Vagina (tissue), 2 donors: Measurements from ENCODE around the gene SGTA.

Experiments
- POLR2AphosphoS5 ChIP-seq, 2 donors: sonication (generic); formaldehyde crosslinking; IDR thresholded peaks; one replicate each; pipeline ENCODE4 v1.9.0; 2017; ENCODE audit warnings: antibody characterized with exemption in 2 of 2, mild to moderate bottlenecking in 2 of 2, low read depth in 1 of 2; ENCODE audit not compliant: insufficient read depth in 1 of 2
- TF ChIP-seq, protein P1 (sequence below), 3 experiments: fragments of 450-650 bp in 2 of 3; fragments of 200-600 bp in 1 of 3; sonication (generic) in 1 of 3; IDR thresholded peaks; one replicate each; pipeline ENCODE4 v1.5.1; 2017 to 2019; ENCODE audit warnings: antibody characterized with exemption in 3 of 3, mild to moderate bottlenecking in 2 of 3, moderate library complexity in 2 of 3

DNA sequence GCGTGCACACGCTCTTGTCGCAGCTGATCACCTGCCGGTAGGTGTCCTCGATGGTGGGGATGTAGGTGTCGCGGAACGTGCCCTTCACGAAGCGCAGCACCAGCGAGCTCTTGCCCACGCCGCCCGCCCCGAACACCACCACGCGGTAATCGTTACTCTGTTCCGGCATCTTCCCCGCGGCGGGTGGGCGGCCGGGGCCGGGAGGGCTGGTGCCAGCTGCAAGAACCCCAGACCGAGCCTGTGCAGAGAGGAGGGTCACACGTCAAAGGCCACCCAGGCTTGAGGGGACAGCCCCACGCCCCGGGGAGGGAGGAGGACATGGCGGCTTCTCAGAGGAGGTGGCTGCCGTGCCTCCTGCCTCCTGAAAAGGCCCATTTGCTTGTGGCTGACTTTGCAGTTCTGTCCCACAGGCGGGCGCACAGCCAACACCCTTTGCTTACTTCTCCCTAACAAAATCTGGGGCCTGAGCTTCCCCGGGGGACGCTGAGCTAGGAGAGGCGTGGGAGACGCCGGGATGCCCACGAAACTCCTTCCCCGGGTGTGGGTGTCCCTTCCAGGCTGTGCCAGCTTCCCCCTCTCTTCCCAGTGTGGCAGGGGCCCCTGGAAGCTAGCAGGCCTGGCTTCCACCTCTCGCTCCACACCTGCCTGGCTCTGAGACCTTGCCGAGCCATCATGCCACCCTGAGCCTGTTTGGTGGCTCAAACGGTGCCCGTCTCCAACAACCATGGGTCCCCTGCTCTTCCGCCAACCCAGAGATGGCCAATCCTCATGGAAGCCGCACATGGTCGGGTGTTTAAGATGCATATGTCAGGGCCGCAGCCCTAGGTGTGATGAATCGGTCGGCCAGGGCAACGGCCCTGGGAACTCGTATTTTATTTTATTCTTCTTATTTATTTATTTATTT, 65.2 kb downstream of the SGTA start:
- TF ChIP-seq, protein P1, sequence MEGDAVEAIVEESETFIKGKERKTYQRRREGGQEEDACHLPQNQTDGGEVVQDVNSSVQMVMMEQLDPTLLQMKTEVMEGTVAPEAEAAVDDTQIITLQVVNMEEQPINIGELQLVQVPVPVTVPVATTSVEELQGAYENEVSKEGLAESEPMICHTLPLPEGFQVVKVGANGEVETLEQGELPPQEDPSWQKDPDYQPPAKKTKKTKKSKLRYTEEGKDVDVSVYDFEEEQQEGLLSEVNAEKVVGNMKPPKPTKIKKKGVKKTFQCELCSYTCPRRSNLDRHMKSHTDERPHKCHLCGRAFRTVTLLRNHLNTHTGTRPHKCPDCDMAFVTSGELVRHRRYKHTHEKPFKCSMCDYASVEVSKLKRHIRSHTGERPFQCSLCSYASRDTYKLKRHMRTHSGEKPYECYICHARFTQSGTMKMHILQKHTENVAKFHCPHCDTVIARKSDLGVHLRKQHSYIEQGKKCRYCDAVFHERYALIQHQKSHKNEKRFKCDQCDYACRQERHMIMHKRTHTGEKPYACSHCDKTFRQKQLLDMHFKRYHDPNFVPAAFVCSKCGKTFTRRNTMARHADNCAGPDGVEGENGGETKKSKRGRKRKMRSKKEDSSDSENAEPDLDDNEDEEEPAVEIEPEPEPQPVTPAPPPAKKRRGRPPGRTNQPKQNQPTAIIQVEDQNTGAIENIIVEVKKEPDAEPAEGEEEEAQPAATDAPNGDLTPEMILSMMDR (IDR thresholded peaks at IDR 0.05), result no peak
- no peak for TF ChIP-seq POLR2AphosphoS5 (IDR thresholded peaks at IDR 0.05; ENCODE audit: insufficient read depth in 1 of 2, low read depth in 1 of 2)
